GM23338 (cell line): Measurements from ENCODE around the gene C1QTNF4. TPM values are rescaled to one million over a fixed set of nuclear protein-coding genes. Genes with fewer than 3 reads are reported as not detected.

Experiments
- ATAC-seq: fragments of 200-7000 bp; cut with Tn5 transposase; 3 replicates; pipeline ENCODE4 v1.9.1; 2020
- DNase-seq: peaks from one replicate; pipeline ENCODE4 v3.0.0-alpha.2; 2015; ENCODE audit warnings: low spot score
- H2AFZ ChIP-seq: fragments of 200-600 bp; sonication (generic); 2 replicates; pipeline ENCODE4 v1.8.0; 2016; ENCODE audit warnings: antibody characterized with exemption, mild to moderate bottlenecking, moderate library complexity
- H3F3A ChIP-seq: fragments of 200-600 bp; sonication (generic); replicated peaks from 2 replicates; pipeline ENCODE4 v1.8.0; 2017; ENCODE audit warnings: antibody characterized with exemption, mixed run types, low read depth
- H3K27ac ChIP-seq: fragments of 200-600 bp; sonication (generic); 2 replicates; pipeline ENCODE4 v1.6.1; 2016; ENCODE audit warnings: low read depth
- H3K27me3 ChIP-seq: fragments of 200-600 bp; sonication (generic); 2 replicates; pipeline ENCODE4 v1.8.0; 2016; ENCODE audit warnings: mild to moderate bottlenecking, mixed run types, moderate library complexity; ENCODE audit not compliant: insufficient read depth
- H3K36me3 ChIP-seq: fragments of 200-600 bp; sonication (generic); 2 replicates; pipeline ENCODE4 v1.8.0; 2016; ENCODE audit warnings: mild to moderate bottlenecking; ENCODE audit not compliant: insufficient read depth
- H3K4me1 ChIP-seq: fragments of 200-600 bp; sonication (generic); 2 replicates; pipeline ENCODE4 v1.8.0; 2016; ENCODE audit warnings: mild to moderate bottlenecking, moderate library complexity; ENCODE audit not compliant: insufficient read depth
- H3K4me2 ChIP-seq: fragments of 200-600 bp; sonication (generic); 2 replicates; pipeline ENCODE4 v1.7.1; 2017; ENCODE audit warnings: mixed run types
- H3K4me3 ChIP-seq: fragments of 200-600 bp; sonication (generic); 2 replicates; pipeline ENCODE4 v1.6.1; 2016; ENCODE audit warnings: mixed run types
- H3K79me2 ChIP-seq: fragments of 200-600 bp; sonication (generic); replicated peaks from 2 replicates; pipeline ENCODE4 v1.8.0; 2017; ENCODE audit warnings: mild to moderate bottlenecking; ENCODE audit not compliant: insufficient read depth
- H3K9me2 ChIP-seq: fragments of 200-600 bp; sonication (generic); 2 replicates; pipeline ENCODE4 v1.8.0; 2017; ENCODE audit not compliant: insufficient read depth
- H4K20me1 ChIP-seq: fragments of 200-600 bp; sonication (generic); replicated peaks from 2 replicates; pipeline ENCODE4 v1.8.0; 2017; ENCODE audit warnings: mild to moderate bottlenecking; ENCODE audit not compliant: insufficient read depth
- H3K27ac Mint-ChIP-seq: 2 replicates; pipeline ENCODE4 v1.8.0; 2020; ENCODE audit warnings: inconsistent platforms, mild to moderate bottlenecking, moderate library complexity, mixed read lengths
- H3K27me3 Mint-ChIP-seq: 3 replicates; pipeline ENCODE4 v1.8.0; 2022; ENCODE audit warnings: low read depth, mild to moderate bottlenecking, moderate library complexity, mixed read lengths, inconsistent platforms; ENCODE audit not compliant: insufficient read depth, poor library complexity
- H3K36me3 Mint-ChIP-seq: 3 replicates; pipeline ENCODE4 v1.8.0; 2021; ENCODE audit warnings: low read depth, mild to moderate bottlenecking, inconsistent platforms, moderate library complexity, mixed read lengths
- H3K4me1 Mint-ChIP-seq: 3 replicates; pipeline ENCODE4 v1.8.0; 2020; ENCODE audit warnings: mild to moderate bottlenecking, inconsistent platforms, mixed read lengths
- H3K4me3 Mint-ChIP-seq: 3 replicates; pipeline ENCODE4 v1.8.0; 2021; ENCODE audit warnings: moderate library complexity, mild to moderate bottlenecking, inconsistent platforms, mixed read lengths
- H3K9me3 Mint-ChIP-seq: 3 replicates; pipeline ENCODE4 v1.8.0; 2020; ENCODE audit warnings: moderate library complexity, mild to moderate bottlenecking, inconsistent platforms, mixed read lengths
- CREB1 ChIP-seq: fragments of 250-450 bp; sonication (Bioruptor Pico); IDR thresholded peaks from 2 replicates; pipeline ENCODE4 v1.5.0; 2020; ENCODE audit warnings: low read depth, mild to moderate bottlenecking, moderate library complexity
- EZH2 ChIP-seq: fragments of 200-600 bp; sonication (generic); IDR thresholded peaks from one replicate; pipeline ENCODE4 v1.8.0; 2017; ENCODE audit warnings: antibody characterized with exemption, mild to moderate bottlenecking, low read depth; ENCODE audit not compliant: unreplicated experiment
- EZH2phosphoT487 ChIP-seq: fragments of 200-600 bp; sonication (generic); IDR thresholded peaks from one replicate; pipeline ENCODE4 v1.8.1; 2018; ENCODE audit warnings: antibody characterized with exemption; ENCODE audit not compliant: unreplicated experiment
- JUNB ChIP-seq: IDR thresholded peaks from one replicate; pipeline ENCODE4 v1.6.1; 2016; ENCODE audit warnings: antibody characterized with exemption; ENCODE audit not compliant: unreplicated experiment
- NANOG ChIP-seq: IDR thresholded peaks from 2 replicates; pipeline ENCODE4 v1.6.1; 2016; ENCODE audit warnings: antibody characterized with exemption, borderline replicate concordance
- POLR2AphosphoS5 ChIP-seq: IDR thresholded peaks from 2 replicates; pipeline ENCODE4 v1.6.1; 2016; ENCODE audit warnings: antibody characterized with exemption, low read depth
- STAT1 ChIP-seq: IDR thresholded peaks from one replicate; pipeline ENCODE4 v1.6.1; 2016; ENCODE audit warnings: antibody characterized with exemption; ENCODE audit not compliant: unreplicated experiment
- ZNF114 ChIP-seq: fragments of 250-450 bp; sonication (Bioruptor Pico); IDR thresholded peaks from 2 replicates; pipeline ENCODE4 v1.5.0; 2020; ENCODE audit warnings: mild to moderate bottlenecking, moderate library complexity
- ZNF331 ChIP-seq: fragments of 250-450 bp; sonication (Bioruptor Pico); IDR thresholded peaks from 2 replicates; pipeline ENCODE4 v1.5.0; 2020; ENCODE audit warnings: low read depth, mild to moderate bottlenecking, moderate library complexity
- polyA plus RNA-seq: library from polyadenylated mRNA; unstranded; fragments of >200 nt; fragmentation: Nextera tagmentation; extraction: Ambion mirVana; gene quantifications from 2 replicates; pipeline ENCODE4 v1.2.1, GENCODE V29; 2016
- total RNA-seq: library from RNA; depleted of rRNA; stranded (reverse); fragments of >200 nt; shearing (Covaris generic); gene quantifications from 2 replicates; pipeline ENCODE4 v1.2.3, GENCODE V29; 2014
- TF ChIP-seq, protein P1 (sequence below), 2 experiments: fragments of 200-600 bp in 1 of 2; sonication (generic) in 1 of 2; conservative IDR thresholded peaks; 2 replicates each; pipeline versions ENCODE4 v1.5.1 to v1.6.1; 2016 to 2017; ENCODE audit warnings: antibody characterized with exemption in 2 of 2, low read depth in 2 of 2, mild to moderate bottlenecking in 2 of 2, moderate library complexity in 1 of 2
- TF ChIP-seq, protein P2 (sequence below): IDR thresholded peaks from 2 replicates; pipeline ENCODE4 v1.6.1; 2016; ENCODE audit warnings: antibody characterized with exemption
- TF ChIP-seq, protein P3 (sequence below): fragments of 250-450 bp; sonication (Bioruptor Pico); IDR thresholded peaks from 2 replicates; pipeline ENCODE4 v1.5.0; 2020; ENCODE audit warnings: mild to moderate bottlenecking, moderate library complexity
- TF ChIP-seq, protein P4 (sequence below): IDR thresholded peaks from one replicate; pipeline ENCODE4 v1.6.1; 2018; ENCODE audit warnings: antibody characterized with exemption; ENCODE audit not compliant: unreplicated experiment

Gene C1QTNF4
- total and polyA plus RNA-seq, 2 experiments from 2014 or later: 5.2 to 6.6 TPM

DNA sequence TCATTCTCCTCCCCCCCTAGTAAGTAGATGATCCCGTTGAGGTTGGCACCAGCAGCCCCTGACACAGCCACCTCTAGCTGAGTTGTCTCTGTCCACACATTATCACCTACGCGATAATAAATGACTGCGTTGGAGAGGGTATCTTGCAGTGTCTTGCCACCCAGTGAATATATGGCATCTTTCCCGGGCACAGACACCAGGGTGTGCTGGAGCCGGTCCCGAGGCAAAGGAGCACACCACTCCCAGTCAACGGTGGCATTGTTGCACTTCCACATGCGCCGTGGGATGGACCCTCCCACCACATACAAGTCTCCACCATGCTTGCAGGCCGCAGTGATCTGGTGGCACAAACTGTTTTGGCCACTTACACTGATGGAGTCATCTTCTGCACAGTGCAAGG is 20.9 kb downstream of the C1QTNF4 start:
- Histone ChIP-seq H3K27me3 (no peaks in the 10 kb centered on the region), H4K20me1 (peaks cover 13% of the 10 kb centered on the region), H3K4me3 (no peak overlapping the region), H2AFZ (no peak overlapping the region), H3K36me3 (peaks cover 23% of the 10 kb centered on the region), H3K4me1 (peaks cover 7% of the 10 kb centered on the region), H3K27ac (no peak overlapping the region), H3K4me2 (no peak overlapping the region), H3F3A (peaks cover 14% of the 10 kb centered on the region; the same call in 1 of the 2 replicates), H3K9me2 (no peaks in the 10 kb centered on the region), H3K79me2 (peaks cover 31% of the 10 kb centered on the region)
- H3K27me3 Mint-ChIP-seq: peaks cover 3% of the 10 kb centered on the region
- peaks cover 73% of the 10 kb centered on the region for H3K36me3 Mint-ChIP-seq
- peaks cover 14% of the 10 kb centered on the region for H3K4me1 Mint-ChIP-seq
- DNase-seq: no peak
- no peak for TF ChIP-seq ZNF114 (CRISPR knock-in tag)
- TF ChIP-seq ZNF331 (CRISPR knock-in tag): no peak
- no peak for TF ChIP-seq EZH2
- no peak for TF ChIP-seq EZH2phosphoT487
- TF ChIP-seq, protein P1, sequence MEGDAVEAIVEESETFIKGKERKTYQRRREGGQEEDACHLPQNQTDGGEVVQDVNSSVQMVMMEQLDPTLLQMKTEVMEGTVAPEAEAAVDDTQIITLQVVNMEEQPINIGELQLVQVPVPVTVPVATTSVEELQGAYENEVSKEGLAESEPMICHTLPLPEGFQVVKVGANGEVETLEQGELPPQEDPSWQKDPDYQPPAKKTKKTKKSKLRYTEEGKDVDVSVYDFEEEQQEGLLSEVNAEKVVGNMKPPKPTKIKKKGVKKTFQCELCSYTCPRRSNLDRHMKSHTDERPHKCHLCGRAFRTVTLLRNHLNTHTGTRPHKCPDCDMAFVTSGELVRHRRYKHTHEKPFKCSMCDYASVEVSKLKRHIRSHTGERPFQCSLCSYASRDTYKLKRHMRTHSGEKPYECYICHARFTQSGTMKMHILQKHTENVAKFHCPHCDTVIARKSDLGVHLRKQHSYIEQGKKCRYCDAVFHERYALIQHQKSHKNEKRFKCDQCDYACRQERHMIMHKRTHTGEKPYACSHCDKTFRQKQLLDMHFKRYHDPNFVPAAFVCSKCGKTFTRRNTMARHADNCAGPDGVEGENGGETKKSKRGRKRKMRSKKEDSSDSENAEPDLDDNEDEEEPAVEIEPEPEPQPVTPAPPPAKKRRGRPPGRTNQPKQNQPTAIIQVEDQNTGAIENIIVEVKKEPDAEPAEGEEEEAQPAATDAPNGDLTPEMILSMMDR (conservative IDR thresholded peaks at IDR 0.05; ENCODE audit: low read depth in 2 of 2): no peak
- TF ChIP-seq JUNB: no peak
- TF ChIP-seq, protein P2, sequence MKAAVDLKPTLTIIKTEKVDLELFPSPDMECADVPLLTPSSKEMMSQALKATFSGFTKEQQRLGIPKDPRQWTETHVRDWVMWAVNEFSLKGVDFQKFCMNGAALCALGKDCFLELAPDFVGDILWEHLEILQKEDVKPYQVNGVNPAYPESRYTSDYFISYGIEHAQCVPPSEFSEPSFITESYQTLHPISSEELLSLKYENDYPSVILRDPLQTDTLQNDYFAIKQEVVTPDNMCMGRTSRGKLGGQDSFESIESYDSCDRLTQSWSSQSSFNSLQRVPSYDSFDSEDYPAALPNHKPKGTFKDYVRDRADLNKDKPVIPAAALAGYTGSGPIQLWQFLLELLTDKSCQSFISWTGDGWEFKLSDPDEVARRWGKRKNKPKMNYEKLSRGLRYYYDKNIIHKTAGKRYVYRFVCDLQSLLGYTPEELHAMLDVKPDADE: no peak
- no peak for TF ChIP-seq POLR2AphosphoS5
- no peak for TF ChIP-seq STAT1
- no peak for TF ChIP-seq CREB1
- TF ChIP-seq, protein P3, sequence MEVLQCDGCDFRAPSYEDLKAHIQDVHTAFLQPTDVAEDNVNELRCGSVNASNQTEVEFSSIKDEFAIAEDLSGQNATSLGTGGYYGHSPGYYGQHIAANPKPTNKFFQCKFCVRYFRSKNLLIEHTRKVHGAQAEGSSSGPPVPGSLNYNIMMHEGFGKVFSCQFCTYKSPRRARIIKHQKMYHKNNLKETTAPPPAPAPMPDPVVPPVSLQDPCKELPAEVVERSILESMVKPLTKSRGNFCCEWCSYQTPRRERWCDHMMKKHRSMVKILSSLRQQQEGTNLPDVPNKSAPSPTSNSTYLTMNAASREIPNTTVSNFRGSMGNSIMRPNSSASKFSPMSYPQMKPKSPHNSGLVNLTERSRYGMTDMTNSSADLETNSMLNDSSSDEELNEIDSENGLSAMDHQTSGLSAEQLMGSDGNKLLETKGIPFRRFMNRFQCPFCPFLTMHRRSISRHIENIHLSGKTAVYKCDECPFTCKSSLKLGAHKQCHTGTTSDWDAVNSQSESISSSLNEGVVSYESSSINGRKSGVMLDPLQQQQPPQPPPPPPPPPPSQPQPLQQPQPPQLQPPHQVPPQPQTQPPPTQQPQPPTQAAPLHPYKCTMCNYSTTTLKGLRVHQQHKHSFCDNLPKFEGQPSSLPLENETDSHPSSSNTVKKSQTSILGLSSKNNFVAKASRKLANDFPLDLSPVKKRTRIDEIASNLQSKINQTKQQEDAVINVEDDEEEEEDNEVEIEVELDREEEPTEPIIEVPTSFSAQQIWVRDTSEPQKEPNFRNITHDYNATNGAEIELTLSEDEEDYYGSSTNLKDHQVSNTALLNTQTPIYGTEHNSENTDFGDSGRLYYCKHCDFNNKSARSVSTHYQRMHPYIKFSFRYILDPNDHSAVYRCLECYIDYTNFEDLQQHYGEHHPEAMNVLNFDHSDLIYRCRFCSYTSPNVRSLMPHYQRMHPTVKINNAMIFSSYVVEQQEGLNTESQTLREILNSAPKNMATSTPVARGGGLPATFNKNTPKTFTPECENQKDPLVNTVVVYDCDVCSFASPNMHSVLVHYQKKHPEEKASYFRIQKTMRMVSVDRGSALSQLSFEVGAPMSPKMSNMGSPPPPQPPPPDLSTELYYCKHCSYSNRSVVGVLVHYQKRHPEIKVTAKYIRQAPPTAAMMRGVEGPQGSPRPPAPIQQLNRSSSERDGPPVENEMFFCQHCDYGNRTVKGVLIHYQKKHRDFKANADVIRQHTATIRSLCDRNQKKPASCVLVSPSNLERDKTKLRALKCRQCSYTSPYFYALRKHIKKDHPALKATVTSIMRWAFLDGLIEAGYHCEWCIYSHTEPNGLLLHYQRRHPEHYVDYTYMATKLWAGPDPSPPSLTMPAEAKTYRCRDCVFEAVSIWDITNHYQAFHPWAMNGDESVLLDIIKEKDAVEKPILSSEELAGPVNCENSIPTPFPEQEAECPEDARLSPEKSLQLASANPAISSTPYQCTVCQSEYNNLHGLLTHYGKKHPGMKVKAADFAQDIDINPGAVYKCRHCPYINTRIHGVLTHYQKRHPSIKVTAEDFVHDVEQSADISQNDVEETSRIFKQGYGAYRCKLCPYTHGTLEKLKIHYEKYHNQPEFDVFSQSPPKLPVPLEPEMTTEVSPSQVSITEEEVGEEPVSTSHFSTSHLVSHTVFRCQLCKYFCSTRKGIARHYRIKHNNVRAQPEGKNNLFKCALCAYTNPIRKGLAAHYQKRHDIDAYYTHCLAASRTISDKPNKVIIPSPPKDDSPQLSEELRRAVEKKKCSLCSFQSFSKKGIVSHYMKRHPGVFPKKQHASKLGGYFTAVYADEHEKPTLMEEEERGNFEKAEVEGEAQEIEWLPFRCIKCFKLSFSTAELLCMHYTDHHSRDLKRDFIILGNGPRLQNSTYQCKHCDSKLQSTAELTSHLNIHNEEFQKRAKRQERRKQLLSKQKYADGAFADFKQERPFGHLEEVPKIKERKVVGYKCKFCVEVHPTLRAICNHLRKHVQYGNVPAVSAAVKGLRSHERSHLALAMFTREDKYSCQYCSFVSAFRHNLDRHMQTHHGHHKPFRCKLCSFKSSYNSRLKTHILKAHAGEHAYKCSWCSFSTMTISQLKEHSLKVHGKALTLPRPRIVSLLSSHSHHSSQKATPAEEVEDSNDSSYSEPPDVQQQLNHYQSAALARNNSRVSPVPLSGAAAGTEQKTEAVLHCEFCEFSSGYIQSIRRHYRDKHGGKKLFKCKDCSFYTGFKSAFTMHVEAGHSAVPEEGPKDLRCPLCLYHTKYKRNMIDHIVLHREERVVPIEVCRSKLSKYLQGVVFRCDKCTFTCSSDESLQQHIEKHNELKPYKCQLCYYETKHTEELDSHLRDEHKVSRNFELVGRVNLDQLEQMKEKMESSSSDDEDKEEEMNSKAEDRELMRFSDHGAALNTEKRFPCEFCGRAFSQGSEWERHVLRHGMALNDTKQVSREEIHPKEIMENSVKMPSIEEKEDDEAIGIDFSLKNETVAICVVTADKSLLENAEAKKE (CRISPR knock-in tag): no peak
- TF ChIP-seq NANOG: no peak
- TF ChIP-seq, protein P4, sequence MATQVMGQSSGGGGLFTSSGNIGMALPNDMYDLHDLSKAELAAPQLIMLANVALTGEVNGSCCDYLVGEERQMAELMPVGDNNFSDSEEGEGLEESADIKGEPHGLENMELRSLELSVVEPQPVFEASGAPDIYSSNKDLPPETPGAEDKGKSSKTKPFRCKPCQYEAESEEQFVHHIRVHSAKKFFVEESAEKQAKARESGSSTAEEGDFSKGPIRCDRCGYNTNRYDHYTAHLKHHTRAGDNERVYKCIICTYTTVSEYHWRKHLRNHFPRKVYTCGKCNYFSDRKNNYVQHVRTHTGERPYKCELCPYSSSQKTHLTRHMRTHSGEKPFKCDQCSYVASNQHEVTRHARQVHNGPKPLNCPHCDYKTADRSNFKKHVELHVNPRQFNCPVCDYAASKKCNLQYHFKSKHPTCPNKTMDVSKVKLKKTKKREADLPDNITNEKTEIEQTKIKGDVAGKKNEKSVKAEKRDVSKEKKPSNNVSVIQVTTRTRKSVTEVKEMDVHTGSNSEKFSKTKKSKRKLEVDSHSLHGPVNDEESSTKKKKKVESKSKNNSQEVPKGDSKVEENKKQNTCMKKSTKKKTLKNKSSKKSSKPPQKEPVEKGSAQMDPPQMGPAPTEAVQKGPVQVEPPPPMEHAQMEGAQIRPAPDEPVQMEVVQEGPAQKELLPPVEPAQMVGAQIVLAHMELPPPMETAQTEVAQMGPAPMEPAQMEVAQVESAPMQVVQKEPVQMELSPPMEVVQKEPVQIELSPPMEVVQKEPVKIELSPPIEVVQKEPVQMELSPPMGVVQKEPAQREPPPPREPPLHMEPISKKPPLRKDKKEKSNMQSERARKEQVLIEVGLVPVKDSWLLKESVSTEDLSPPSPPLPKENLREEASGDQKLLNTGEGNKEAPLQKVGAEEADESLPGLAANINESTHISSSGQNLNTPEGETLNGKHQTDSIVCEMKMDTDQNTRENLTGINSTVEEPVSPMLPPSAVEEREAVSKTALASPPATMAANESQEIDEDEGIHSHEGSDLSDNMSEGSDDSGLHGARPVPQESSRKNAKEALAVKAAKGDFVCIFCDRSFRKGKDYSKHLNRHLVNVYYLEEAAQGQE: no peak
- no peak overlapping the region for H3K27ac Mint-ChIP-seq
- no peak overlapping the region for H3K4me3 Mint-ChIP-seq
- H3K9me3 Mint-ChIP-seq: no peaks in the 10 kb centered on the region
- ATAC-seq: no peak
